Stimulated activated CD8-positive, alpha-beta memory T cell treated with anti-CD3 and anti-CD28 coated beads, Interleukin-7, amount 100 ng/mL, for 24 hours (primary cell): ENCODE results near the gene TMEM150A.
A peak's percentile ranks its signal among the peaks of the same experiment; 100 is the strongest.
"Not testable (repeated sequence)": the region's sequence is repeated elsewhere in the genome, so short reads cannot be mapped to it uniquely, and the experiment has no call there.

Experiments
- DNase-seq: peaks from one replicate; pipeline ENCODE4 v3.0.0-alpha.2; 2020; ENCODE audit warnings: low read depth

Gene TMEM150A

GRCh38 chr2:85611705-85612587 is 9.4 kb upstream of the TMEM150A start, which contains the start of gene C2orf68:
TSS of gene C2orf68 (minus strand) at chr2:85612066. CDS start at chr2:85611984, 82 bp downstream.
- peak; percentile 76 for DNase-seq

DNA sequence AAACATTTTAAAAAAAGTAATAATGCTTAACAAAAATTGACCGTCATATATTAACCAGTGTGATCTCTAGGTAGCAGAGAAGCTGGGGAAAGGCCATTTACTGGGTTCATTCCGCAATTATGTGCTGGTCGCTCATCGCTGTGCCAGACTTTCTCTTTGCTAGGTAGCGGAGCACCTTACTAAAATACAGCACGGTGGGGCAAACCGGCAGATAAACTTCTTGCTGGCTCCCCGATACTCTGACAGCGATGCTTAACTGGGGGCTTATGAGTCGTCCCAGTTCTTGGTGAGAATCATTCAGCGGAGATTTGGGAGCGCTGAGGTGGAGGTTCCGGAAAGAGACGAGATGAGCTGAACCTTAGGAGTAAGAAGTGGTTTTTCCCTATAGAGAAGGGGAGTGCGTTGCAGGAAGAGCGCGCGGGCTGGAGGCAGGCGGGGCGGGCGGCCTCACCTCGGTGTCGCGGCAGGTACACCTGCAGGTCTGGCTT is 8.8 kb upstream of the TMEM150A start:
- no peak for DNase-seq

DNA sequence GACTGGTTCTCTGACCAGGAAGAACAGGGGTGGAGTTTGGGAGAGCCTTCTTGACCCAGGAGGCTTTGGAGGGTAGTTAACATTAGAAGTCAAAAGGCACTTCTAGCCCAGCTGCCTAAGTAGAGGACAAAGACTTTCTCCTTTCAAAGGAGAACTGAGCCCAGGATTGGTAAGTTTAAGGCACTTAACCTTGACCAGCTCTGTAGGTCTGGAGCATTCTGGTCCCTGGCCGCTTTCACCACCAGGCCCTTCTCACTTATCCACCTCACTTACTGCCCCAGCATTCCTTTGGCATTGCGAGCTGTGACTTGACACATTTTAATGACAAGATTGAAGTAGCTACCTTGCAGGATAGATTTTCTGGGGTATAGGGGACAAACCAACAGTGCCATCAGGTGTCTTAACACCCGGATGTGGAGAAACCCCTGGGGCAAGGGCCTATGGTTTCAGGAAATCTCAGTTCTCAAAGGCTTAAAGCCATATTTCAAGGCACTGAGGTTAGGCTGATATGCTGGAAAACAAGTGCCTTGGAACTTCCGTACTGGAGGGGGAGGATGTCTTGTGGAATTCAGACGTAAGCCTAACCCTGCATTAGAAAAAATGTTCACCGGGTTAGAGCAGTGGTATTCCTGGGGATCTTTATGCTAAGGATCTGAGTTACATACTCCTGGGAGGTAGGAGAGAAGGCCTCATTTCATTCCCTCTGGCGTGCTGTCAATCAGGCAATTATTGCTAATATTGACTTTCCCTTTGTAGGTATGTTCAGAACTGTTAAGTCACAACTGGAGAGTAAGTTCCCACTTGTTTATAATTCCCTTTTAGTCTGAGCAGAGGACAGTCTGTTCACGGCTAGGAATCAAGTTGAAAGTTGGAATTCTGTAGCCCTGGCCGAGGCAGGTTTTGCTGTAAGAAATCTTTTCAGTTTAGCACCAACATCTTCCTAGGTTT is 5.0 kb upstream of the TMEM150A start:
- DNase-seq: no peak

- DNase-seq: no peak
Measured at GRCh38 chr2:85606116-85606455, 3.6 kb upstream of the TMEM150A start.

GRCh38 chr2:85605406-85606115 is 3.1 kb upstream of the TMEM150A start:
- no peak for DNase-seq

GRCh38 chr2:85604568-85605339 is 2.3 kb upstream of the TMEM150A start:
- no peak for DNase-seq

- not testable (repeated sequence) for DNase-seq
Measured at GRCh38 chr2:85604133-85604444, 1.6 kb upstream of the TMEM150A start.

DNA sequence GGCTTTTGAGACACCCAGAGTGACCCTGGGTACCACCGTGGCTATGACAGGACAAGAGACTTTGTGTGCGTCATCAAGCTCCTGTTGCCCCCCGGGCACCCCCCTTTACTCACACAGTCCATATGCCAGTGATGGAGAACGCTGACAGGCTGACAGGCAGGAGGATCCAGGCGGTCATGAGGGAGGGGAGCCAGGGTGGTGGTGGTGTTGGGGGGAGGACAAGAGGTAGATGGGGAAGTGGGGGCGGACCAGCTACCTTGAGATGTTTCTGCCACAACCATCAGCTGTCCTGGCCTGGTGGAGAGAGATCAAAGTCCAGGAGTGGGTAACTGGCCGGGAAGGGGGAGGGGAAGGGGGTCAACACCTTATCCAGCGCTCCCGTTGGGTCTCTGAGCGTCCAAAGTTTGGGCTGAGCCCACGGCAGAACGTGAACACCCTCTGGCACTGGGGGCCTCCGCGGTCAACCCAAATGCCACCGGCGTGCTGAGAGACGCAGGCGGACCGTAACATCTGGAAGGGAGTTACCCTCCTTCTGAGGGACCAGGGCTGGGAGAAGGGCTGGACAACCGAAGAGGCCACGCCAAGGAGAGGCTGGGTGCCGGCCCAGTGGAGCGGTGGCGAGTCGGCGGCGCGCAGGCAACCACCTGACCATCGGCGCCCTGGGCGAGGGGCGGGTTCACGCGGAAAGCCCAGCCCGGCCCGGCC is 575 bp downstream of the TMEM150A start:
- DNase-seq: no peak

GRCh38 chr2:85600951-85601770 is 1.3 kb downstream of the TMEM150A start:
- DNase-seq: no peak

DNA sequence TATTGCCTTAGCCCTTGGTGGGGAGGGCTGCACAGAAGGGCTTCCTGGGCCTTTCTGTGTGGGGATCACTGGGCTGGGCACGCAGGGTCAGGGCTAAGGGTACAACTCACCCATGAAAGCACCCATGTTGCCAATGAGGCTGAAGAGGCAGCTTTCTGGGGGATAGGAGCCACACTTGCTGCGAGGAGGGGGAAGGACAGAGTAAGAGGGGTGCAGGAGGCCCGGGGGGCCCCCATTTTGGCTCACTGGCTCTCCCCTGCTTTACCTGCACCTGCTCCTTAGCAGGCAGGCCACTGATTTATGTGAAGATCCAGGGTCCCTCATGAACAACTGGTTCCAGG is 2.3 kb downstream of the TMEM150A start:
- DNase-seq: no peak

- no peak for DNase-seq
Measured at GRCh38 chr2:85599468-85600234, 2.8 kb downstream of the TMEM150A start.

- no peak for DNase-seq
Measured at GRCh38 chr2:85598594-85599340, 3.7 kb downstream of the TMEM150A start.

DNA sequence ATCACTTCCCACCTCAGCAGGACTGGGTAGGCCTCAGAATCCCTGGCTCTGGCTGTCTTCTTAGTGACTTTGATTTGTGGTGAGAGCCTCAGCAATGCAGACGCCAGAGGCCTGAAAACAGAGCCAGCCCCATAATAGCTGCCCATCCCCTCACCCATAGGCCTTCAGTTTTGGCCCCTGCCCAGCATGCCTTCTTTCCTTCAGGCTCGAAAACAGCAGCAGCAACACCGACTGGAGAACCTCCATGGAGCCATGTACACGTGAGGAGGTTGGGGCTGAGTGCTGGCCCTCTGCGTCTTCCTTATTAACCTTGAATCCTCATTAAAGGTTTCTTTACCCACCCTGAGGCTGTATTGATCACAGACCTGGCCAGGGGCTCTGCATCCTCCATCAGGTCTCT is 5.3 kb downstream of the TMEM150A start:
- DNase-seq: no peak

- DNase-seq: no peak
Measured at GRCh38 chr2:85596486-85597143, 5.9 kb downstream of the TMEM150A start.

DNA sequence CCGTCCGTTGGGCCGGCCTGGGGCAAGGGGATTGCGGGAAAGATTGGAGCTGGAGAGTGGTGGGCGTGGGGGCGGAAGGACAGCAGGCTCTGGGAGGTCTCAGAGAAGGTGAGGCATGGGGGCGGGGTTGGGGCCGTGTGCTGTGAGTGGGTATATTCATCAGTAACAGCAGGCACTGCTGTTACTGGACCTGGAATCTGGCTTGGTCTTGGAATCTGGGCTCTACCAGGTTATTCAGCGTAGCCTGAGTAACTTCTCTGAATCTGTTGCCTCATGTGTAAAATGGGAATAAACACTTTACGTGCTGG is 6.5 kb downstream of the TMEM150A start:
- no peak for DNase-seq

- DNase-seq: peak; percentile 79
Measured at GRCh38 chr2:85595301-85596025, 7.0 kb downstream of the TMEM150A start, which contains the start of gene RNF181. TSS of gene RNF181 (plus strand) at chr2:85595745. CDS start at chr2:85595764, 19 bp downstream.

DNA sequence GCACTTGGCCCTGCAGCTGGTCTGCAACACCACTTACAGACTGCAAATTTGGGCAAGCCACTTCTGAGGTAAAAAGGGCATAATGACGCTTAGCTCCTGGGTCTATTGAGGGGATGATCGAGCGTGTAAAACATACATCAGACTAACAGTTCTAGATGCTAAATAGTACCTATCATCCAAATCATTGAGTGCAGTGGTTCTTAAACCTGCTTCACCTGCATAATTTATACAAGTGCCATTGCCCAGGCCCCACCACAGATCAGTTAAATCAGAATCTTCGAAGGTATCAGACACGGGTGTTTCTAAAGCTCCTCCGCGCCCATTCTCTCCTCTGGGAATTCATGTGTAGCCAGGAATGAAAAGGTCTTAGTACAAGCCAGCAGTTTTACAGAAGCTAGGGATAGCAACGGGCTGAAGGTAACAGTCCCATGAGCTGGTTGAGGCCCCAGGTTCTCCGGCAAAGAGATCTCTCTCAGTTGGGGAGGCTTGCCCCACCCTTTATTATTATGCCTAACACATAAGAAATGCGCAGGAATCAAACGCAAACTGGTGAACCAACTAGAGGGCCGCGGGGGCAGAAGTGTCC is 7.7 kb downstream of the TMEM150A start:
- no peak for DNase-seq
